ENCODE measurements around the gene CCR6. TPM values are rescaled to one million over a fixed set of nuclear protein-coding genes. Genes with fewer than 3 reads are reported as not detected.
"Not testable (repeated sequence)": the region's sequence is repeated elsewhere in the genome, so short reads cannot be mapped to it uniquely, and the experiment has no call there.

CCR6 gene
- under 1 TPM in 1 of 4 donors, not detected in 3; 0.08 TPM for polyA plus RNA-seq (ENCODE audit: insufficient read length in 4 of 4)

DNA sequence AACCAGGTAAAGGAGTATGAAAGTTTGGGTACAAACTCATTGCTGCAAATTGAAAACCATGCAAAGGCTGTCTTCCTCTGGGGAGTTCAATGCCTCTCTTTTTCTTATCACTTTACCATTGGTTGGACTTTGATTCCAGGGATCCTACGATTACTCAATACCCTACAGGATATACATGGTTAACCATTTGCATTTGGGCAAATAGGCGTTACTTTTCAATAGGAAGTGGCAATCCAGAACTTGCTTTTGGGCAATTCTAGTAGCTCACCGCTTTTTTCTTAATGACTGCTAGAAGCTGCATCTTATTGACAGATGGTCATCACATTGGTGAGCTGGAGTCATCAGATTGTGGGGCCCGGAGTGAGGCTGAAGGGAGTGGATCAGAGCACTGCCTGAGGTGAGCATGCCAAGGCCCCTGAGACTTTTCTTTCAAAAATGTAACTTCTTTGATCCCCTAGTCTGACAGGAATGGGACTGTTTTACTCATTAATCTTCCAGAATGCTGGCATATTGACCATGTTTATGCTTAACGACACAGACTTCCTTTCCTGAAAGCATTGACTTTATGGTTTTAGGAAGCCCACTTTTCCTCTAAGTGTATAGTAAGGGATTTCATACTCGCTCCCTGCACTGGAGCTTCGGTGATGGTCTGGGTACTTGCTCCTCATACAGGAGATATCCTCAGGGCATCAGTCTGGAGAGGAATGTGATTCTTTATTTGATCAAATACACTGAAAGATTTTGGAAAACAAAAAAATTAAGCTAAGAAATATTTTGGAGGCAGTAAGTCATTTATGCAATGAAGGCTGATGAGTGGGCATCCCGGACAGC, at the start of gene CCR6:
CCR6 (plus strand) TSS at position 270 of the 831 bp plus-strand sequence. CDS start 13,039 bp downstream, outside the sequence.
- DNase-seq (ENCODE audit: low read depth in 4 of 4, low spot score in 3 of 4) = no peak

DNA sequence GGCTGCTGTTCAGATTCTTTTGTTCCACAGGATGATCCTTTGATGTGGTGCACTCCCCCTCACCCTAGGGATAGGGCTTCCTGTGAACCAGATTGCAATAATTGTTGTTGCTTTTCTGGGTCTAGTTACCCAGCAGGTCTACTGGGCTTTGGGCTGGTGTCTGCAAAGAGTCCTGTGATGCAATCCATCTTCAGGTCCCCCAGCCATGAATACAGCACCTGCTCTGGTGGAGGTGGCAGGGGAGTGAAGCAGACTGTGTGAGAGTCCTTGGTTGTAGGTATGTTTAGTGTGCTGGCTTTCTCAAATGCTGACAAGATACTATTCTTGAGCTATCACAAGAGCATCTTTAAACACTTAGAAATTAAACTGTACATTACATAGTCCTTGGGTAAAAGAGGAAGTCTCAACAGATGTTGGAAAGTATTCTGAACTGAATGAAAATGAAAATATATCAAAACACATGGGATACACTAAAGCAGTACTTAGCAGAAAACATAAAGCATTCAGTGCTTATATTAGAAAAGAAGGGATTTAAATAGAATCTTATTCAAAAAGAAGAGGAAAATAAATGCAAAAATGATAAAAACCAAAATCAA, 49.1 kb upstream of the CCR6 start:
- DNase-seq (ENCODE audit: low read depth in 4 of 4, low spot score in 3 of 4) = no peak

DNA sequence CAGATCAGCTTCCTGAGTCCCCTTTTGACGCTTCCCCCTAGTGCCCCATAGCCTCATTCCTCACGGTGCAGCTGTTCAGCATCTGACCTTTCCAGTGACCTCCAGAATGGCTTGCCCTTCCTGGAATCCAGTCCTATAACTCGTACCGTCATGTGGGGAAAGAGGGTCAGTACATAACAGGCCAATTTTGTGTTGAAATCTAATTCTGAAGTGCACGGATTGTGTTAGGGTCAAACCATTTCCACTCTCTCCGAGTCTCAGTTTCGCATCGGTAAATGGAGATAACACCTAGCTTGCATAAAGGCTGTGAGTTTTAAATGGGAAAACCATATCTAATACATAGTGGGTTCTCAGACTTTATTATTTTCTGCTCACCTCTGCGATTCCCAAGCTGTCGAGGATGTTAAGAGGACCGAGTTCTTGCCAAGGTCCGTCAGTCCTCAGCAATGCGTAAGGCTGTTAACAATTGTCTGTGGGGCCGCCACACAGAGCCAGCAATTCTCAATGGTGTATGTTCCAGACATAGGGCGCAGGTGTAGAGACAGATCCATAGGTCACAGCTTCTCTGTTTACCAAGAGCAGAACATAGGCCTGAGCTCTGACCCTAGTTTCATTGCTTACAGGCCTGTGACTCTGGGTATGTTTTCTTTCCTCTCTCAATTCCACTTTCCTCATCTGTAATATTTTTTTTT, 45.5 kb upstream of the CCR6 start:
- DNase-seq (ENCODE audit: low read depth in 4 of 4, low spot score in 3 of 4) = no peak

DNA sequence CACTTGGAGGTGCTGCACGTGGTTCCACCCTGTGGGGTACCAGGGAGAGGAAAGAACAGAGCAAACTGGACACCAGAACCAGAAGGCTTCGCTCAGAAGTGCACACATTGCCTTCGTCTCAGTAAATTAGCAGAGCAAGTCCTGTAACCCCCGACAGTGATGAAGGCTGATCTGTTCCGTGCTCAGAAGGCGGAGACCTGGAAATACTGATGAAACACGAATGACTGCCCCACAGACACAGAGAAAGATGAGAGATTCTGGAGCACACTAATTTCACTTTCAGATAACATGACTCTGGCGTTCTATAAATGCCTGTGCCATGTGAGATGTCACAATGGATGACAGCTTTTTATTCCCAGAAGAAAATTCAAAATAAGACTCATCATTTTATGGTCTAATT, 44.2 kb upstream of the CCR6 start:
- no peak for DNase-seq (ENCODE audit: low read depth in 4 of 4, low spot score in 3 of 4)

DNA sequence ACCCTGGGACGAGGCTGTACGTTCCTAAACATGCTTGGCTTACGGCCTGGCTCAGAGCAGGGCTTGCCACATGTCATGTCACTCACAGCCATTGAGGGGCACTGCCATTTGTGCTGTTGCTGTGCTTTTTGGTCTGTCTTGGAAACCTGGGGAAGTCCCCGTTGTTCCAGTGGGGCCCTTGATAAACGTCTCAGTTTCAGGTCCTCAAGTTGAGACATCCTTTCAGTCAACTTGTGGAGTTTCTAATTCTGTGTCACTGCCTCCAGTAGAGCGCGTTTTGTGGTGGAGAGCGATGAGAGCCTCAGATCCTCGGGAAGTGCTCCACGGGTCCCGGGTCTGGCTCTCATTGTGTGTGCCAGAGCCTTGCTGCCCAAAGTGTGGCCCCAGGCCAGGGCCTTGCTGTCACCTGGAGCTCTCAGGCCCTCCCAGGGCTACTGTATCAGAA, 43.0 kb upstream of the CCR6 start:
- no peak for DNase-seq (ENCODE audit: low read depth in 4 of 4, low spot score in 3 of 4)

DNA sequence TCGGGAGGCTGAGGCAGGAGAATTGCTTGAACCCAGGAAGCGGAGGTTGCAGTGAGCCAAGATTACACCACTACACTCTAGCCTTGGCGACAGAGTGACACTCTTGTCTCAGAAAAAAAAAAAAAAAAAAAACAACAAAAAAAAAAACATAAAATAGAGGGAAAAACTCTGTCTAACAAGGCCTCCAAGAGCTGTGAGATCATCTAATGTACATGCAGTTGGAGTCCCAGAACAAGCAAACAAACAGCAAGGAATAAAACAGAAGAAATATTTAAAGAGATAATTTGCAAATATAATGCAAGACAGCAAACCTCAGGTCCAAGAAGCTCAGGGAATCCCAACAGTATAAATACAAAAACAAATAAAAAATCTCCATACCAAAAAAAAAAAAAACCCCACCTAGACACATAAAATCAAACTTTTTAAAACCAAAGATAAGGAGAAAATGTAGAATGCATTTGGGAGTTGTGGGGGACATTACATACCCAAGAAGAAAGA, 35.0 kb upstream of the CCR6 start:
- no peak for DNase-seq (ENCODE audit: low read depth in 4 of 4, low spot score in 3 of 4)

DNA sequence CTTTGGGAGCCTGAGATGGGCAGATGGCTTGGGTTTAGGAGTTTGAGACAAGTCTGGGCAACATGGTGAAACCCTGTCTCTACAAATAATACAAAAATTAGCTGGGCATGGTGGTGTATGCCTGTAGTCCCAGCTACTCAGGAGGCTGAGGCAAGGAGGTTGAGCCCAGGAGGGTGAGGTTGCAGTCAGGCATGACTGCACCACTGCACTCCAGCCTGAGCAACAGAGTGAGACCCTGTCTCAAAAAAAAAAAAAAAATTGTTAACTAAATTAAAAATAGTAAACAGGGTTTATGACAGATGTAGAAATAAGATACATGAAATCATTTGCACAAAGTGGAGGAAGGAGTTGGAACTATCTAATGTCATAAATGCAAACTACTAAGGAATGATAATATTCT, 34.2 kb upstream of the CCR6 start:
- not testable (repeated sequence) for DNase-seq (ENCODE audit: low read depth in 4 of 4, low spot score in 3 of 4)

DNA sequence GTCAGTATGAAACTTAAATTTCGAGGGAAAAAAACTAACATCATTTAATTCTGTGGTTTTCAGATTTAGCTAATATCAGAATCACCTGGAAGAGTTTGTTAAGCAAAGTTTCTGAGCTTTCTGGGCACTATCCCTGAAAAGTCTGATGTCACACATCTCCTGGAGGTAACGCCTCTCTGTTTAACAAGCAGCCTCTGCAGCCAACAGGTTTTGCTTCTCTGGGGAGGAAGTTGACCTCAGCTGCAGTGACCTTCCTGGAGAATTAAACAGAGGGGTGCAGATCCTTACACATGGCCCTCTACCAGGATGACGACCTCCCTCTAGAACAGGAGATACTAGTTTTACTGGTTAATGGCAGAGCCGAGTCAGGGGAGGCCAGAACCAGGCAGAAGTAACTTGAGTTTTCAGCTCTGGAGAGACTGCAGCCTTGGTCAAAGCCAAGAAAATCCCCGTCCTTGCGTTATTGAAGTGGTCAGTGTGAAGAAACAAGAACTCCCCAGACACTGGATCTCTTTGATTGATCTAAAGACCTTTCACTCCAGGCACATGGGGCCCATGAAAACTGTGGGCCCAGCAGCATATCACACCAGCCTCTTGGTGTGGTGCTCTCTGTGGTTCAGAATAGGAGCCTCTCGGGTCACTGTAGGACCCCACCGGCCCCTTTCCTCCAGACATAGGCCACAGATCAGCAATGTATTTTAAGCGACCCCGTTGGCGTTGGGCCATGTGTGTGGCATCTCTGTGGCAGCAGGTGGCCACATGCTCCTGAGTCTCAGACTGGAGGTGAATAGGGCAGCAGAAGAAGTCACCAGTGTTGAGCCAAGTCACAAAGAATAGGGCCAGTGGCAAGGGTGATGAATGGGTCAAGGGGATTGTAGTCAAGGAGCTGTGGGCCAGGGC, 33.4 kb upstream of the CCR6 start:
- no peak for DNase-seq (ENCODE audit: low read depth in 4 of 4, low spot score in 3 of 4)

DNA sequence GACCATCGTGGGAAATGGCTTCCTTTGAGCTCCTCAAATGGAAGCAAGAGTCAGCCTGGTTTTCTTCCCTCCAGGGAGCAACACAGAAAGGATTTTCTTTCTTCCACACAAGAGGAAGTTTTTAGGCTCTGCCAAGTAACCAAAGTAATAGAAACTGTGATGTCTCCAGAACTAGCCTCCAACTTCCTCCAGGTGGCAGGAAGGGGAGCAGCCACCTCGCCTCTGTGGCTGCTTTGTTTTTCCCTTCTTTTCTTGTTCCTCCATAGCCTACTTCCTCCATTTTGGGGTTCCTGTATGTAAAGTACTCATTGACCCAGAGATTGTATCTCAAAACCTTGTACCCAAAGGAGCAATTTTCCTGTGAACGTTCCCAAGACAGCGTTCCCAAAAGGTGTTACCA, 32.7 kb upstream of the CCR6 start:
- no peak for DNase-seq (ENCODE audit: low read depth in 4 of 4, low spot score in 3 of 4)

DNA sequence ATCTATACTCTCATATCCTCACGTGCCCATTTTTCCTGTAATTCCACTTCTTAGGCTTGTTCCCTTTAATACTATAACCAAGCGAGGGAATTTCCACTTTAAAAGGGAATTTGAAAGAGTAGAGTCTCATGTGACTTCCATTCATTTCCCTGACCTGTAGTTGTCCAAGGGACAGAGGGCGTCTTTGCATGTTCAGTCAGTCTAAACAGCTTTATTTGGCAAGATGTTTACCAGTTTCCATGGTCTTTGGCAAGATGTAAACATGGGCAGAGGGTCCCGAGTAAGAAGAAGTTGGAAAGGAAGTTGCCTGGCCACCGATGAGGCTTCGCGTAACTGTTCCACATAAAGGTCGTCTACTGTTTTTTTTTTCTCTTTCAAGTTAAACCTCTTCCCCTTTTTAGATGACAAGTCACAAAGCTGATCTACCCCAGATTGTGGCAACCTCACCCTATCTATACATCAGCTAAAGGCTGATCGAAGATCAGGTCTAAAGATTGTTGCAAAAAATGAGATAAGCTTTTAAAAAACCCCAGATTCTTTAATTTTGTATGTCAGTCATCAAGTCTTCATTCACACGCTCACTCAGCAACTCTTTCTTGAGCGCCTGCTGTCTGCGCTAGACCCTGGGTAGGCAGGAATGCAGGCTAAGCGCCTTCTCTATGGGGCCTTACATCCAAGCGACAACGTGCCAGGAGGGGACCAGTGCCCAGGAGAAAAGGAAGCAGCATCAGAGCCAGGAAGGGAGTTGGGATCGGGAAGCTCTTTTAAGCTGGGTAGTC, 31.7 kb upstream of the CCR6 start:
- DNase-seq (ENCODE audit: low read depth in 4 of 4, low spot score in 3 of 4) = no peak

DNA sequence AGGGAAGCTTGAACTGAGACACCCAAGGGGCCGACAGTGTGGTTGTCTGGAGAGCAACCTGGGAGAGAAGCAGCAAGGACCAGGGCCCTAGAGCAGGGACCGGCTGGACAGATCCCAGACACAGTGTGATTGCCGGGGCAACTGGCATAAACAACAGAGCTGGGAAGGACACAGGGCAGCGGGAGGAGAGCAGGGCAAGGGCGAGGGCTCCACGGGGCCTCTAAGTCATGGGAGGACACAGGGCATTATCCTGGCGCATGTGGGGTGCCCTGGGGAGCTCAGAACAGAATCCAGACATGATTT, 31.1 kb upstream of the CCR6 start:
- no peak for DNase-seq (ENCODE audit: low read depth in 4 of 4, low spot score in 3 of 4)

DNA sequence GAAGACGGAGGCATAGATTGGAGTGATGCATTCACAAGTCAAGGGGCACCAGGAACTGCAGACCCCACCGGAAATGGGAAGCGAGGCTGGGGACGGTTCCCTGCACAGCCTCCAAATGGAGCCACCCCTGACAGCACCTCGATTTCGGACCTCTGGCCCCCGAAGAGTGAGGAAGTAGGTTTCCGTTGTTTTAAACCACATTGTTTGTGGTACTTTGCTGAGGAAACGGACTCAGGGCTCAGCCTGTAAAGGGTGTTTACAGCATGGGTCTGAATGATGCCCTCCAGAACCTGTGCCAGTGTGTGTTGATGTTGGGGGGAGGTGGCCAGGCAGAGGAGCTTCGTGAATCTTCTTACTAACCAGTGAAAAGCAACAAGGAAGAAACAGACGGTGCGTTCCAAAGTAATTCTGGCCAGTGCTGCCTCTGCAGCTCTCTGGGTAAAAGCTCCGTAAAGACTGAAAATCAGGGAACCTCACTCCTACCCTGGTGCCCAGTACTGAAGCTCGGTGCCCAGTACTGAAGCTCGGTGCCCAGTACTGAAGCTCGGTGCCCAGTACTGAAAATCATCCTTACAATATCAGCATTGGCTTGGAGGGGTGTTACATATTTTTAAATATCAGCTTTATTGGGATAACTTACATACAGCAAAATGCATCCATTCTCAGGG, 30.1 kb upstream of the CCR6 start:
- DNase-seq (ENCODE audit: low read depth in 4 of 4, low spot score in 3 of 4) = no peak

DNA sequence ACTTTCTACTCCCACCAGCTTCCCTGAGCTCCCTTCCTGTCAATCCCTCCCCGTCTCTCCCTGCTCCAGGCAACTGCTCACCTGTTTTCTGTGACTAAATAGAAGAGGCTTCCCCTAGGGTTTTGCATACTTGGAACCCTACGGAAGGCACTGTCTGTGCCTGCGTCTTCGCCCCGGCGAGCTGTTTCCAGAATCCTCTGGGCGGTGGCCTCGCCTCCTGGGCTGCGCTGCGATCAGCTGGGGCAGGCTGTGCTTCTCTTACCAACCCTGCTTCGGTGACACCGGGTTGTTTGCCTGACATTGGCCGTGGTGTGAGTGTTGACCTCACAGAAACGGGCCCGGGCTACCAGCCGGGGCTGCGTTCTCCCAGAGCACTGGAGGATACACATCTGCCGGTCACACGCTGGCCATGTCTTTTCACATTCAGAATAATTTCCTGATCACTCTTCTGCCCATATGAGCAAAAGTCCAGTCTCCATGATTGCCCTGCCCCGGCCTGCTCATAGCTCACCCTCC, 29.4 kb upstream of the CCR6 start:
- no peak for DNase-seq (ENCODE audit: low read depth in 4 of 4, low spot score in 3 of 4)

DNA sequence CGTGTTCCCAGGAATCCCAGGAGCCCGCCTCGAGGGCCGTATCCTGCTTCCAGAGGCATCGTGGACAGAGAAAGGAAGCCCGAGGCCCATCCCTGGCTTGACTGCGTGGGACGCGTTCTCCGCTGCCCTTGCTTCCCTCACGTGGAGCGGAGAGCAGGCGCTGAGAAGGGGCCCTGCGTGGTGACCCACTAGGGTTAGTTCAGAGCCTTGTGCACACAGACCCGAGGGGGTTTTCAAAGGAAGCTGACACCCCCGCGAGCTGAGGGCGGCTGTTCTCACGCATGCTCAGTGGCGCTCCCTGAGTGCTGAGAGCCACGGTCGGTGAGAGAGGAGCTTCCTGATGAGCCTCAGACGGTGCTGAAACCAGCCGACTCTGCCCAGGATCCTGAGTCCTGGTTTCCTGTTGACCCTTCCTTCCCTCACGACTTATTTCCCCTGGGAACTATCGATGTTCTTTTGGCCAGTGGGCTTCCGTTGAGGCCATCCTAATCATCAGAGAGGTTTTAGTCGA, 28.9 kb upstream of the CCR6 start:
- DNase-seq (ENCODE audit: low read depth in 4 of 4, low spot score in 3 of 4) = no peak

DNA sequence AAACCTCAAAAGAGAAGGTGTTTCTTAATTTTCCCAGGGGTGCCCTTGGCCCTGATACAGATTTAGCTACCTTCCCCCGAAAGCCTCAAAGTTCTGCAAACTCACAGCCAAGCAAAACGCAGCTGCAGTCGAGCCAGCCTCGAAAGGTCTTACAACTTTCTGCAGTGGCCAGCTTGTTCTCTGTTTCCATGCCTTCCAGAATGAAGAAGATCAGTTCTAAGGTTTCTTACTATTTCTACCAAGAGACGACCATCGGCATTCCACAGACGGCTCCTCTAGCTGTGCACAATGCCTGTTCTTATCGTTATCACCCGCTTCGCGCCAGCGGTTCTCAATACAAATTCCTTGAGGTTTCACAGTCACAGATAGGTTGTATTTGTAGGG, 28.5 kb upstream of the CCR6 start:
- no peak for DNase-seq (ENCODE audit: low read depth in 4 of 4, low spot score in 3 of 4)

DNA sequence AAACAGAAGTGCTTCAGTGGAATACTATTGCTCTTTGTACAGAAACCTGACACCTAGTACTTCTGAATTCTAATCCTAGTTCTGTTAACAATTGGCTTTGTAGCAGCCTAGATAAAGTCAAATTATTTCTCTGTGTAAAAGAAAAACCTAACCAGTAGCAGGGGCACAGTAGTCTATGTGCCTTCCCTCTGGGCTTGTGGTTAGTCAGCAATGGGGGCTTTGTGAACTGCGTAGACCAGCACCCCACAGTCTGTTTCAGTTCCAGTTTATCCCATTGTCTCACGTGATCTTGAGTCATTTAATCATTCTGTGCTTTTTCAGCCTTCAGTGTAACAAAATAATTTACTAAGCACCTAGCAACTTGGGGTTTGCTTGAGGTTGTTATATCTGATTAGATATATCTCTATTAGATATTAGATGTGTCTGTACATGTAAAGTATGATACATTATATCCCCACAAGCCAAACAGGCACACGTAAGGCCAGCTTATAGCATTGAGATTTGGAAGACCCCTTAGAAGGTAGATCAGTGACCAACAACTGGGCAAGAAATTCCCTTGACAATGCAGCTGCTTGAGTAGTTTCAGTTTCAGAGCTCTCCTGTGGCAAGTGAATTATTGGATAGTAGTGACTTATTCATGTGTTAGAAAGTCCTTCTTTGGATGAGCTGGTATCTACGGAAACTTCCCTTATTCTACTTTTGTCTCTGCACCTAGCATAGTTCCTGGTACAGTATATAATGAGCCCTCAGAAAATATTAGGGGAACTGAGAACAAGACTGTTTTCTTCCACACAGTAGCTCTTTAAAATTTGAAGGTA, 27.9 kb upstream of the CCR6 start:
- DNase-seq (ENCODE audit: low read depth in 4 of 4, low spot score in 3 of 4) = no peak

DNA sequence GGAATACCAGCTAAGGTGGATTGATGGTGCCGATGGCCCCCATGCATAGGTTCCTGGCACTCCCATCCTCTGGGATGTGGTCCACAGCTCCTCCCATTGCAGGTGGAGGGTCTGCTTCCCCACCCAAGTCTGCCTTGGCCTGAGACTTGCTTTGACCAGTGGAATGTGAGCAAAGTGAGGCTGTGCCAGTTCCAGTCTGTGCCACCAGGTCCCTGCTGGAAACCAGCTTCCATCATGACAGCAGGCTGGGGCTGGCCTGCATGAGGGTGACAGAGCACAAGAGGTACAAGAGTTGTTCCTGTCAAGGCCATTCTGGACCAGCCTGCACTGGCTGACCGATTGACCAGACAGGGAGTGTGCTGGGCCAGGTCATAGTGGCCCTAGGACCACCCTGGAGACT, 27.0 kb upstream of the CCR6 start:
- no peak for DNase-seq (ENCODE audit: low read depth in 4 of 4, low spot score in 3 of 4)

DNA sequence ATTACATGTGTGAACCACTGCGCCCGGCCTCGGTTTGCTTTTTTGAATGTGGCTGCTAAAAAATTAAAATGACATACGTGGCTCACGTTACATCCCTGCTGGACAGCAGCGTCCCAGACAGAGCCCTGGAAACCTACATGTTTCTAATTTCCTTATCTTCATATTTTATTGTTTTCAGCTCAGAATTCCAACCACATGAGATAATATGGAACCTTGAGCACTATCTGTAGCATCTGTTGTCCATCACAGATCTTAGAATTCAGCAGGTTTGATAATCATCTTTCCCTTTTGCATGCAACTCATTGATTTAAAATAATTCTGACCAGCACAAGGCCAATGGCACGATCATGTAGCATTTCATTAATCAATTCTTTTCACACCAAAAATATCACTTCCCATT, 25.9 kb upstream of the CCR6 start:
- DNase-seq (ENCODE audit: low read depth in 4 of 4, low spot score in 3 of 4) = no peak

Data from right renal pelvis (tissue), 4 donors.